WI38 (cell line): ENCODE measurements around the gene FAM222B.

Experiments
- H3K4me3 ChIP-seq: 2 replicates; pipeline ENCODE4 v1.5.1; 2011; ENCODE audit warnings: low read depth, mild to moderate bottlenecking, control low read depth, low read length
- CTCF ChIP-seq: IDR thresholded peaks from 2 replicates; pipeline ENCODE4 v1.5.1; 2012; ENCODE audit warnings: low read depth, mild to moderate bottlenecking, control low read depth, low read length

The FAM222B gene

GRCh38 chr17:28763804-28764266 lies 78.8 kb downstream of the FAM222B start:
- peak; percentile 69 for TF ChIP-seq CTCF
- no peak overlapping the region for H3K4me3 ChIP-seq

- H3K4me3 ChIP-seq = no peak overlapping the region
- no peak for TF ChIP-seq CTCF
Measured at GRCh38 chr17:28763137-28763799, 79.3 kb downstream of the FAM222B start.

- TF ChIP-seq CTCF = no peak
- H3K4me3 ChIP-seq = no peak overlapping the region
Measured at GRCh38 chr17:28760601-28761562, 81.7 kb downstream of the FAM222B start.

GRCh38 chr17:28759256-28759865 lies 83.2 kb downstream of the FAM222B start:
- no peak overlapping the region for H3K4me3 ChIP-seq
- TF ChIP-seq CTCF = no peak

- H3K4me3 ChIP-seq = no peak overlapping the region
- no peak for TF ChIP-seq CTCF
Measured at GRCh38 chr17:28758411-28759121, 84.0 kb downstream of the FAM222B start.

GRCh38 chr17:28756049-28756804 lies 86.4 kb downstream of the FAM222B start:
- no peak for TF ChIP-seq CTCF
- no peak overlapping the region for H3K4me3 ChIP-seq
